K562 (cell line): Measurements from ENCODE around the gene ZNF48. TPM values are rescaled to one million over a fixed set of nuclear protein-coding genes. Genes with fewer than 3 reads are reported as not detected.
A peak's percentile ranks its signal among the peaks of the same experiment; 100 is the strongest.

Experiments
- ATAC-seq: fragments of 200-7000 bp; cut with Tn5 transposase; 3 replicates; pipeline ENCODE4 v1.9.1; 2020; ENCODE audit warnings: moderate library complexity
- BruUV-seq: library from RNA; stranded (reverse); fragments of 400-500 nt; replicated peaks from 2 replicates; lab custom pipeline; 2021; lab: Mats Ljungman, UMichigan
- CTCF ChIA-PET: fragments of 300-600 bp; formaldehyde crosslinking; extraction: SDS; loops from one replicate; lab custom pipeline; 2021; ENCODE audit warnings: low intra/inter-chr PET ratio; lab: Yijun Ruan, JAX
- POLR2A ChIA-PET: fragments of 300-600, 350-650 bp; sonication (Branson Sonifier 250); formaldehyde crosslinking; extraction: SDS; loops from one replicate; lab custom pipeline; 2021; ENCODE audit warnings: antibody characterized with exemption, inconsistent platforms; lab: Yijun Ruan, JAX
- DNase-seq, 4 experiments: peaks; one replicate each; pipeline versions ENCODE4 v3.0.0 to v3.0.0-alpha.2; 2011 to 2018; ENCODE audit warnings: low spot score in 3 of 4, mixed read lengths in 3 of 4; ENCODE audit errors: extremely low read depth in 1 of 4
- FAIRE-seq: peaks from 2 replicates; lab custom pipeline; 2011; peaks lifted over from hg19 to GRCh38; lab: Jason Lieb, UNC
- H2AFZ ChIP-seq: 2 replicates; pipeline ENCODE4 v1.6.0; 2011; ENCODE audit warnings: low read depth, low read length, control low read depth, inconsistent platforms
- H3K27ac ChIP-seq: fragments of 200-600 bp; 3 replicates; pipeline ENCODE4 v1.8.0; 2011; ENCODE audit warnings: low read depth, mild to moderate bottlenecking, control low read depth, inconsistent platforms, low read length, moderate library complexity, mixed read lengths; ENCODE audit errors: extremely low read depth
- H3K27me3 ChIP-seq, 2 experiments: fragments of 300-600 bp in 1 of 2; 2 replicates in 1 of 2; 3 replicates in 1 of 2; pipeline versions ENCODE4 v1.6.0 to v1.8.0; 2011; ENCODE audit warnings: inconsistent platforms in 2 of 2, low read length in 2 of 2, mild to moderate bottlenecking in 1 of 2, mixed read lengths in 1 of 2, moderate library complexity in 1 of 2; ENCODE audit not compliant: control insufficient read depth in 2 of 2, insufficient read depth in 2 of 2
- H3K36me3 ChIP-seq: fragments of 300-600 bp; 3 replicates; pipeline ENCODE4 v1.8.0; 2011; ENCODE audit warnings: mild to moderate bottlenecking, low read length, inconsistent platforms; ENCODE audit not compliant: control insufficient read depth, insufficient read depth
- H3K4me1 ChIP-seq, 2 experiments: fragments of 200-600 bp in 1 of 2; replicated peaks in 1 of 2; 2 replicates in 1 of 2; 3 replicates in 1 of 2; pipeline versions ENCODE4 v1.5.1 to v1.8.0; 2011; ENCODE audit warnings: inconsistent platforms in 2 of 2, low read length in 2 of 2, mild to moderate bottlenecking in 1 of 2, mixed read lengths in 1 of 2, moderate library complexity in 1 of 2; ENCODE audit not compliant: control insufficient read depth in 2 of 2, insufficient read depth in 2 of 2
- H3K4me2 ChIP-seq: 2 replicates; pipeline ENCODE4 v1.6.1; 2011; ENCODE audit warnings: low read length, control low read depth, inconsistent platforms, mixed read lengths; ENCODE audit not compliant: insufficient read depth
- H3K4me3 ChIP-seq: fragments of 200-600 bp; sonication (generic), shearing (Covaris generic); 2 replicates; pipeline ENCODE4 v1.5.1; 2016; ENCODE audit warnings: control low read depth, inconsistent platforms
- H3K79me2 ChIP-seq: fragments of 200-600 bp; 3 replicates; pipeline ENCODE4 v1.8.0; 2011; ENCODE audit warnings: low read length, inconsistent platforms; ENCODE audit not compliant: control insufficient read depth, insufficient read depth
- H3K9ac ChIP-seq, 2 experiments: 2 replicates each; pipeline versions ENCODE4 v1.6.0 to v1.6.1; 2011; ENCODE audit warnings: low read depth in 2 of 2, low read length in 2 of 2, control low read depth in 1 of 2, inconsistent platforms in 1 of 2, mild to moderate bottlenecking in 1 of 2, mixed read lengths in 1 of 2; ENCODE audit not compliant: insufficient read depth in 1 of 2
- H3K9me1 ChIP-seq: one replicate; pipeline ENCODE4 v1.6.0; 2011; ENCODE audit warnings: inconsistent platforms, mild to moderate bottlenecking, low read length, moderate library complexity; ENCODE audit not compliant: control insufficient read depth, insufficient read depth
- H3K9me3 ChIP-seq: replicated peaks from 2 replicates; pipeline ENCODE4 v1.5.1; 2011; ENCODE audit warnings: low read depth, low read length, inconsistent platforms; ENCODE audit not compliant: control insufficient read depth, insufficient read depth
- H4K20me1 ChIP-seq: replicated peaks from 2 replicates; pipeline ENCODE4 v1.6.1; 2011; ENCODE audit warnings: low read length, inconsistent platforms, mixed read lengths; ENCODE audit not compliant: control insufficient read depth, insufficient read depth
- CCAR2 ChIP-seq: fragments of 200-400 bp; formaldehyde crosslinking; IDR thresholded peaks from 2 replicates; pipeline ENCODE4 v1.6.1; 2017; ENCODE audit warnings: mild to moderate bottlenecking, low read depth, low read length
- CREB1 ChIP-seq, 2 experiments: sonication (generic) in 1 of 2; formaldehyde crosslinking in 1 of 2; IDR thresholded peaks; 2 replicates each; pipeline versions ENCODE4 v1.6.1 to v1.8.0; 2012 to 2022; ENCODE audit warnings: inconsistent platforms in 1 of 2, mild to moderate bottlenecking in 1 of 2, missing genetic modification reagents in 1 of 2, moderate library complexity in 1 of 2
- CTBP1 ChIP-seq: fragments of 450-650 bp; IDR thresholded peaks from 2 replicates; pipeline ENCODE4 v1.6.1; 2016; ENCODE audit warnings: borderline replicate concordance
- DPF2 ChIP-seq: fragments of 450-650 bp; IDR thresholded peaks from 2 replicates; pipeline ENCODE4 v1.6.1; 2016
- GABPB1 ChIP-seq: sonication (generic); formaldehyde crosslinking; IDR thresholded peaks from 2 replicates; pipeline ENCODE4 v1.8.0; 2022; ENCODE audit warnings: mild to moderate bottlenecking, missing genetic modification reagents
- GATA2 ChIP-seq: sonication (generic); formaldehyde crosslinking; IDR thresholded peaks from 2 replicates; pipeline ENCODE4 v1.4.0; 2020; ENCODE audit warnings: mild to moderate bottlenecking, missing genetic modification reagents
- HDAC1 ChIP-seq, 2 experiments: fragments of 450-650 bp; IDR thresholded peaks; 2 replicates each; pipeline ENCODE4 v1.6.1; 2016 to 2017; ENCODE audit warnings: inconsistent platforms in 1 of 2, mild to moderate bottlenecking in 1 of 2, moderate library complexity in 1 of 2
- JUND ChIP-seq, 2 experiments: IDR thresholded peaks; 2 replicates in 1 of 2; 3 replicates in 1 of 2; pipeline ENCODE4 v1.6.1; 2011; ENCODE audit warnings: borderline replicate concordance in 2 of 2, low read depth in 2 of 2, low read length in 2 of 2, improper control_type of control experiment in 1 of 2, missing biosample characterization in 1 of 2, missing genetic modification characterization in 1 of 2, missing genetic modification reagents in 1 of 2
- NCOA2 ChIP-seq, 2 experiments: fragments of 450-650 bp; IDR thresholded peaks; 2 replicates each; pipeline ENCODE4 v1.6.1; 2018; ENCODE audit warnings: mild to moderate bottlenecking in 2 of 2, moderate library complexity in 1 of 2; ENCODE audit not compliant: partially characterized antibody in 2 of 2
- NR2C1 ChIP-seq, 2 experiments: fragments of 450-650 bp; IDR thresholded peaks; 2 replicates each; pipeline ENCODE4 v1.6.1; 2017; ENCODE audit warnings: mild to moderate bottlenecking in 2 of 2, antibody characterized with exemption in 1 of 2, inconsistent platforms in 1 of 2, missing compliant biosample characterization in 1 of 2, missing genetic modification characterization in 1 of 2
- POU5F1 ChIP-seq: fragments of 150-350 bp; IDR thresholded peaks from 2 replicates; pipeline ENCODE4 v1.6.1; 2014; ENCODE audit warnings: borderline replicate concordance, low read length, low read depth, mild to moderate bottlenecking; ENCODE audit not compliant: partially characterized antibody
- SMARCE1 ChIP-seq: fragments of 450-650 bp; IDR thresholded peaks from 2 replicates; pipeline ENCODE4 v1.7.1; 2016; ENCODE audit warnings: mild to moderate bottlenecking
- SOX6 ChIP-seq: fragments of 450-650 bp; IDR thresholded peaks from 2 replicates; pipeline ENCODE4 v1.6.1; 2014; ENCODE audit warnings: mild to moderate bottlenecking
- SP2 ChIP-seq: IDR thresholded peaks from 2 replicates; pipeline ENCODE4 v1.6.1; 2011; ENCODE audit warnings: mild to moderate bottlenecking, low read depth, low read length, moderate library complexity; ENCODE audit not compliant: poor library complexity, severe bottlenecking; ENCODE audit errors: extremely low read depth
- SREBF1 ChIP-seq: fragments of 150-350 bp; IDR thresholded peaks from 2 replicates; pipeline ENCODE4 v1.6.1; 2014; ENCODE audit warnings: antibody characterized with exemption, low read depth, low read length, borderline replicate concordance
- SRSF7 ChIP-seq: fragments of 200-400 bp; formaldehyde crosslinking; optimal IDR thresholded peaks from 2 replicates; pipeline ENCODE3; 2017; ENCODE audit warnings: mild to moderate bottlenecking, low read depth, low read length
- ZBTB7A ChIP-seq: IDR thresholded peaks from 2 replicates; pipeline ENCODE4 v1.6.1; 2011; ENCODE audit warnings: low read depth, mild to moderate bottlenecking, low read length, moderate library complexity, borderline replicate concordance; ENCODE audit not compliant: control insufficient read depth
- ZNF384 ChIP-seq: IDR thresholded peaks from 2 replicates; pipeline ENCODE4 v1.6.1; 2012; ENCODE audit warnings: low read depth, low read length, improper control_type of control experiment
- ZNF584 ChIP-seq: fragments of 200-800 bp; sonication (Bioruptor generic); IDR thresholded peaks from 2 replicates; pipeline ENCODE4 v1.6.1; 2016; ENCODE audit warnings: low read depth, mild to moderate bottlenecking, missing genetic modification characterization, missing compliant biosample characterization
- WGBS: fragments of 100-300 bp; shearing (Covaris generic); methylation state at CpG from one replicate; pipeline ENCODE4 v1.1.6; 2016; ENCODE audit warnings: low coverage, mixed read lengths; ENCODE audit not compliant: insufficient coverage; ENCODE audit errors: missing lambda C conversion rate; 5-methylcytosine and 5-hydroxymethylcytosine counted together
- in situ Hi-C: fragments of 300-500 bp; cut with MboI; formaldehyde crosslinking; loops from 4 replicates; pipeline ENCODE4 v1.15.0; 2018; ENCODE audit warnings: inconsistent platforms, mixed read lengths
- intact Hi-C: fragments of 100-400 bp; cut with micrococcal nuclease; formaldehyde crosslinking; loops from 2 replicates; pipeline ENCODE4 v1.14.2; 2022
- polyA plus RNA-seq, 8 experiments: library from polyadenylated mRNA; depleted of rRNA in 4 of 8; stranded (reverse) in 5 of 8; unstranded in 3 of 8; fragments of >200 nt; fragmentation: Nextera tagmentation in 2 of 8; fragmentation: Illumina TruSeq in 1 of 8; extraction: Ambion mirVana in 2 of 8; extraction: Trizol in 1 of 8; gene quantifications; 2 replicates each; pipeline versions ENCODE4 v1.2.1 to v1.2.3, GENCODE V29; 2011 to 2014; ENCODE audit warnings: inconsistent platforms in 1 of 8, missing spikeins in 1 of 8
- total RNA-seq, 7 experiments: library from RNA; depleted of rRNA in 6 of 7; stranded (reverse); fragments of >200 nt in 6 of 7; fragmentation: Illumina TruSeq in 2 of 7; extraction: Trizol in 2 of 7; gene quantifications; 2 replicates each; pipeline versions ENCODE4 v1.2.1 to v1.2.3, GENCODE V29; 2011 to 2021; ENCODE audit warnings: low replicate concordance in 1 of 7
- TF ChIP-seq, protein P1 (sequence below), 2 experiments: fragments of 450-650 bp; conservative IDR thresholded peaks; 2 replicates each; pipeline ENCODE4 v1.6.1; 2017; ENCODE audit warnings: mild to moderate bottlenecking in 2 of 2, moderate library complexity in 2 of 2

ZNF48 gene
- total and polyA plus RNA-seq, 9 of the 15 experiments (the other 6 are each of a cell fraction or from before 2014, with no cell fraction given): 0.38 to 11.6 (median 4.7) TPM

DNA sequence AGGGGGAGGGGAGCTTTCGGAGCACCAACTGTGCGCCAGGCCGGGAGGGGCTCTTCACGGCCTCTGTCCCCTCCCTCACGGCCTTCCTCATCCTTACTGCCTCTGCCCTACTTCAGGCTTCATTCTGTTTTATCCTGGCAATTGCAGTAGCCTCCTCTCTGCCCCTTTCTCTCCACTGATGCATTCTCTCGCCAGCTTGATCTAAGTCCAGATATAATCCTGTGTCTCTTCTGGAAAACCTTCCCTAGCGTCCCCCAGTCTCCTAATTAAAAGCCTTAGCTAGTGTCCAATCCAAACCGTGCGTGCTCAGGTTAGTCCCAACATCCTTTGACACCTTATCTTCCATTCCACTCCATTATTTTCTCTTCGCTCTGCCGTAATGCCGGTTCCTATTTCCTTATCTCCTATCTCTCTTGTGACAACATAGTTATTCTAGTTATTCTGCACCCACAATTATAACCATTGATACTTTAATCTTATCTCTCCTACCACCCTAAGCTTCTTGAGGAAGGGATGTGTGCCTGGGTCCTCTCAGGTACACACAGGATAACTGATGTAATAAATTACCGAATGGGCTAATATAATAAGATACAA is 869 bp downstream of the ZNF48 start:
- no peaks in the 10 kb centered on the region for H3K27me3 ChIP-seq
- no peaks in the 10 kb centered on the region for H4K20me1 ChIP-seq
- H3K9me3 ChIP-seq: no peaks in the 10 kb centered on the region
- intact Hi-C loops (loop anchor here (2.0 kb wide), 1 partner anchor 15 kb away; no protein-coding TSS in a partner anchor), in situ Hi-C loops (no loop called here)
- ChIA-PET CTCF (no interaction called here), POLR2A (interaction anchor here (0.6 to 1.0 kb wide), 8 partner anchors 8 to 554 kb away, joined by 3 to 5 read pairs (median 3); partner anchors contain the start of genes DCTPP1 and TBC1D10B)
- FAIRE-seq (no peak), DNase-seq (peak in 3 of 4 experiments; percentile 27 to 66 (median 62)), ATAC-seq (peak; percentile 33)
- no peaks in the 10 kb centered on the region for H3K9me1 ChIP-seq
- peak overlapping the region; percentile 92 for H2AFZ ChIP-seq
- H3K4me1 ChIP-seq: peaks cover 26 to 61% of the 10 kb centered on the region in 2 experiments
- peak overlapping the region; percentile 76 for H3K4me2 ChIP-seq
- WGBS: 5% methylated on average over 13 of the region's 13 CpGs
- peaks cover 21% of the 10 kb centered on the region; the same call in 2 of the 3 replicates for H3K36me3 ChIP-seq
- peak overlapping the region; percentile 79 to 95 for H3K9ac ChIP-seq
- H3K79me2 ChIP-seq: peaks cover 10% of the 10 kb centered on the region
- H3K4me3 ChIP-seq: peak overlapping the region; percentile 87
- BruUV-seq: TSS peak; percentile 63
- peak overlapping the region; percentile 86 for H3K27ac ChIP-seq
- peak; percentile 40; the same call in 1 of the 2 replicates for TF ChIP-seq CTBP1
- peak; percentile 61; the same call in 1 of the 2 replicates for TF ChIP-seq SMARCE1
- TF ChIP-seq GABPB1 (CRISPR knock-in tag): peak; percentile 34; the same call in 1 of the 2 replicates
- TF ChIP-seq, protein P1, sequence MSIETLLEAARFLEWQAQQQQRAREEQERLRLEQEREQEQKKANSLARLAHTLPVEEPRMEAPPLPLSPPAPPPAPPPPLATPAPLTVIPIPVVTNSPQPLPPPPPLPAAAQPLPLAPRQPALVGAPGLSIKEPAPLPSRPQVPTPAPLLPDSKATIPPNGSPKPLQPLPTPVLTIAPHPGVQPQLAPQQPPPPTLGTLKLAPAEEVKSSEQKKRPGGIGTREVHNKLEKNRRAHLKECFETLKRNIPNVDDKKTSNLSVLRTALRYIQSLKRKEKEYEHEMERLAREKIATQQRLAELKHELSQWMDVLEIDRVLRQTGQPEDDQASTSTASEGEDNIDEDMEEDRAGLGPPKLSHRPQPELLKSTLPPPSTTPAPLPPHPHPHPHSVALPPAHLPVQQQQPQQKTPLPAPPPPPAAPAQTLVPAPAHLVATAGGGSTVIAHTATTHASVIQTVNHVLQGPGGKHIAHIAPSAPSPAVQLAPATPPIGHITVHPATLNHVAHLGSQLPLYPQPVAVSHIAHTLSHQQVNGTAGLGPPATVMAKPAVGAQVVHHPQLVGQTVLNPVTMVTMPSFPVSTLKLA (conservative IDR thresholded peaks at IDR 0.05): 0 out of 4 replicates have a peak, but pooled peaks of 1 of the 2 experiments have one; percentile 15
- TF ChIP-seq DPF2: 0 out of 2 replicates have a peak, but pooled peaks have one; percentile 38
- no peak for TF ChIP-seq SRSF7
- TF ChIP-seq SOX6: peak; percentile 15; the same call in 1 of the 2 replicates
- no peak for TF ChIP-seq SP2
- no peak for TF ChIP-seq ZNF584 (CRISPR knock-in tag)
- 0 out of 2 replicates have a peak, but pooled peaks have one; percentile 25 for TF ChIP-seq NR2C1 (IDR thresholded peaks at IDR 0.05)
- TF ChIP-seq NR2C1 (tag; IDR thresholded peaks at IDR 0.05): no peak
- no peak for TF ChIP-seq NCOA2 (IDR thresholded peaks at IDR 0.05; ENCODE audit: partially characterized antibody in 2 of 2)
- no peak for TF ChIP-seq POU5F1
- no peak for TF ChIP-seq ZNF384
- TF ChIP-seq CREB1 (IDR thresholded peaks at IDR 0.05): no peak
- TF ChIP-seq CREB1 (CRISPR knock-in tag; IDR thresholded peaks at IDR 0.05): peak; percentile 33; the same call in 1 of the 2 replicates
- TF ChIP-seq SREBF1: 0 out of 2 replicates have a peak, but pooled peaks have one; percentile 18
- TF ChIP-seq GATA2 (CRISPR knock-in tag): peak; percentile 69
- 0 out of 2 replicates have a peak, but pooled peaks have one; percentile 31 for TF ChIP-seq ZBTB7A
- no peak for TF ChIP-seq JUND (IDR thresholded peaks at IDR 0.05; ENCODE audit: borderline replicate concordance, low read depth, low read length)
- 0 out of 3 replicates have a peak, but pooled peaks have one; percentile 16 for TF ChIP-seq JUND (tag; IDR thresholded peaks at IDR 0.05; ENCODE audit: borderline replicate concordance, low read depth, low read length)
- TF ChIP-seq CCAR2: no peak
- TF ChIP-seq HDAC1 (IDR thresholded peaks at IDR 0.05): peak in 1 of 2 experiments; percentile 5; a peak in 1 of 4 replicates
